ENCODE measurements around the gene VPS35L.
A peak's percentile ranks its signal among the peaks of the same experiment; 100 is the strongest.

VPS35L gene

DNA sequence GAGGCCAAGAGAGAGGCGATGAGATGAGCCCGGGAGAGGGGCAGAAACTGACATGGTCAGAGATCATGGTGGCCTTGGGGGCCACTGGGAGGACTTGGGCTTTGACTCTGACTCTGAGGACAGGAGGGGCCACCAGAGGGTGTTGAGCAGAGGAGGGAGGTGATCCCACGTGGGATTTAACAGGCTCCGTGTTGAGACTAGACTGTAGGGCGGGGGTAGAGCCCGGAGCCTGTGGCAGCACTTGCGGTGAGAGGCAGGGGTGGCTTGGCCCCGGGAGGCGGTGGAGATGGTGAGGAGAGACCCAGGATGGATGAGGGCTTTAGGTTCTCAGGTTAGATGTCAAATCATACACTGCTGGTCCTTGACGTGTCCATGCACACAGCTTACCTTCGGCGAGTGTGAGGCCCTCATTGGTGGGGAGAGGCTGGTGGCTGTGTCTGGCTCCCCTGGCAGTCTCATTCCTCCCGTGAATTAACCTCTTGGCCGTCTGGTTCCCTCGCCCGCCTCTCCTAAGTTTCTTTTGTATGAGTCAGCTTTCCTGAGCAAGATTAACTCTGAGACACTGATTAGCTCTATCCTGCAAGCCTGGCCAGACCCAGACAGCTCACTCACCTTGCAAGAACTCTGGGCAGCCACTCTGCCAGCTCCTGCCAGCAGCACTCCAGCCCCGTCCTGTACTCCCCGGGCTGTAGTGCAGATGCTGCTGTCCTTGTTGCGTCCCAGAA lies 39.7 kb downstream of the VPS35L start:
- no peak for DNase-seq

DNA sequence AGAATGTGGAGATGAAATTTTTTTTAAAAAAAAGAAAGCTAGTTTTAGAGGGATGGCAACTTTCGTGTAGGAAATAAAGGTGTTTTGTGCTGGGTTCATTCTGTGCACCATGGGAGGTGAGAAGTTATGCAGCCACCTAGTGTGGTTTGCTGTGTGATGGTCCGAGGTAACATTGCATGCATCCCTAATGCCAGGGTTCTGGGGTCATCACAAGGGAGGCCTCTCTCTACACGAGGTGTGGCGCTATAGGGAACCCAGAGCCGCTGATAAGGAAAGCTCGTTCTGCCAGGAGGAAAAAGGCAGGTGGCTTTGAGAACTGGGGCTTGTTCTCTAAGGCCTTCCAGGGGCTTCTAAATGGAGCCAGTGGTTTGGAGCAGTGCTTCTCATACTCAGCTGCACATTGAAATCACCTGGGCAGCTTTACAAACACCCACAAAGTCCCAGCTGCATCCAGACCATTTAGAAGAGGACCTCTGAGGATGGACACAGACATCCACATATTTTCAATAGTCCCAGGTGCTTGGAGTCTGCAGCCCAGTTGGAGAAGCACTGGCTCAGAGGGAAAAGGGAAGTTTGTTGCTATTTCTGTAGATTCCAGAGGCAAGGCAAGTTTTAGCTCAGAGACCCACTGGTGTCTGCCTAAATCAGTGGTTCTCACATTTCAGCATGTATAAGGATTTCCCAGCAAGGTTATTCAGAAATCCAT lies 43.5 kb downstream of the VPS35L start:
- DNase-seq: no peak

DNA sequence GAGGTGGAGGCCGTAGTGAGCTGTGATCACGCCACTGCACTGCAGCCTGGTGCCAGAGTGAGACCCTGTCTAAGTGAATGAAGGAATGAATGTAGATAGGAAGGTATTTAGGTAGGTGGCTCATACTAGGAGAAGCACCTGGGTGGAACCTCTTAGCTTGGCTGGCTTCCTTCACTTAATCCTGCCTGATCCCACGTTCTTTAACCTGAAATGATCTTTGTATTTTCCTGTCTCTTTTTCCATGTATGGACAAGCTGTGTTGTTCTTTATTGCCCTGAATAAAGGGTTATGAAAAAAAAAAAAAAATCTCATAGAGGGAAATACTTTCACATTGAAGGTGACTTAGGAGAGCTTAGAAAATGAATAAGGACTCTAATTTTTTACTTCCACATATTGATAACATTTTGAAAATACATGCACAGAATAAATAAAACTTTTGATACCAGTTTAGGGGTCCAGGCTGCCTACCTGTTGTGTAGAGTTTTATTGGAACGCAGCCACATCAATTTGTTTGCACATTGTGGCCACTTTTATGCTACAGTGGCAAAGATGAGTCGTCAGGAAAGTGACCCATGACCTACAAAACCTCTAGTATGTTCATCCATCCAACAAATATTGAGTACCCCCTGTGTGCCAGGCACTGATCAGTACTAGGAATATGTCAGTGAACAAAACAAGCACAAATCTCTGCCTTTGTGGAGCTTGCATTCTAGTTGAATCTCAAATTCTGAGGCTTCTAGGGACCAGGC lies 44.6 kb downstream of the VPS35L start:
- no peak for DNase-seq

DNA sequence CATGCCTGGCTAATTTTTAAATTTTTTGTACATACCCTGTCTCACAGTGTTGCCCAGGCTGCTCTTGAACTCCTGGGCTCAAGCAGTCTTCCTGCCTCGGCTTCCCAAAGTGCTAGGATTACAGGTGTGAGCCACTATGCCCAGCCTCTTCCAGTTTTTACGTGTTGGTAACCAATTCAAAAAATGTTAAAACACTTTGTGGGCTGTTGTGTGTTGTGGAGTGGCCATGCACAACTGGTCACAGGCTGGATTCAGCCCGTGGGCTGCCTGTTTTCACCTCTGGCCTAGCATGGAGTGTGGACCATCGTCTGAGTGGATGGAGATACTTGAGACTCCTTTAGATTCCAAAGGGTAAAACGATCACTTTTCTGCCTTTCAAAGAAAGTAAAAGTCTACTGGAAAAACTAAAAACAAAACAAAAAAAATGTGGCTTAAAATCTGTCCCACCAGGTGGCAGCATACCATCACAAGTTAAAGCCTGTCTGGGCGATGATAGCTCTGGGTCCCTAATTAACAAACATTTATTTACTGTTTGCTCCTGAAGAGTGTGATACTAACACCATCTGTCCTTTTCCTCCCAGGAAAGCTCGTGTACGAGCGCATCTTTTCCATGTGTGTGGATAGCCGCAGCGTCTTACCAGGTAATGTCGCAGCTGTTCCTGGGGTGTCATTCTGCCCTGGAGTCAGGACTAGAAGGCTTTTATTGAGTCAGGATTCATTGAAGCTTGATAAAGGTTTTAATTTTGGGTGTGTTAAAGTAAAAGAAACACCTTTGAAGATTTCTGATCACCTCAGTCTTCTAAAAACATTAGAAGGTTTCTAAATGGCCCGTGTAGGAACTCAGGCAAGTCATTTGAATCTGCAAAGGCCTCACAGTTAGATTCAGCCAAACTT lies 45.8 kb downstream of the VPS35L start:
- peak; percentile 22 for DNase-seq

DNA sequence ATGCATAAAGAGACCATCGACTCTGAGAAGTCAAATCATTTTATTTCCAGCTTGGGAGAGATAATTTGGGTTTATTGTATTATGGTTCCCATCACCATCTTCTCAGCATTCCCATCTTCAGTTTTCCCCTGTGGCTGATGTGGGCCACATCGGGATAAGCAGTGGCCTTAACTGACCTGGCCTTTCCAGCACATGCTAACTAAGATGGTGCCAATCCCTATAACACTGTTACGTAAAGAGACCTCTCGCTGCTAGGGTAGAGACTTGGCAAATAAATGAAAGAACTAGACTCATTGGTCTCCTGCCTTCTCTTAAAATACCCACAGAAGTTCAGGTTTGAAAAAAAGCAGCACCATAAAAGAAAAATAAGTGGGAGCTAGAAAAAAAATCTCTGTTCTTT lies 49.4 kb downstream of the VPS35L start:
- DNase-seq: no peak

GRCh38 chr16:19605701-19606100 lies 50.2 kb downstream of the VPS35L start:
- DNase-seq: no peak

- DNase-seq: no peak
These were observed 52.2 kb downstream of the VPS35L start for GRCh38 chr16:19607616-19608280.

- DNase-seq: no peak
These were observed 53.9 kb downstream of the VPS35L start for GRCh38 chr16:19609359-19609758.

- DNase-seq: no peak
These were observed 54.7 kb downstream of the VPS35L start for GRCh38 chr16:19610200-19610599.

- no peak for DNase-seq
These were observed 58.3 kb downstream of the VPS35L start for GRCh38 chr16:19613834-19614233.

DNA sequence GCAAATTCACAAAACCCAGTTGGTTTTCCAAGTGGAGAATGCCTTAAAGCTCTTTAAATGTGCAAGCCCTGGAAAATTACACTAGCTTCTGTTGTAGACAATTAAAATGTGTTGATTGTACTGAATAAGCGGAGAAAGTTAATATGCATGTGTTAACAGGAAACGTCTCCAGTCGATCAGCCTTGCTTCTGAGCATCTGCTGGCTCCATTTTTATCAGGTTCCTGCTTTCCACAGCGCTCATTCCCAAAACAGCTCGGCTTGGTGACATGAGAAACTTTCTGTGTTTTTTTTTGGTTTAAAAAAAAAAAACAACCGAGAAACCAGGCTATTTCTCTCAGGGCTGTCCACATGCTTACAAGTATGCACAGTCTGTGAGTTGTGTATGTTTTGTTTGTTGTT lies 60.7 kb downstream of the VPS35L start:
- DNase-seq: no peak

DNA sequence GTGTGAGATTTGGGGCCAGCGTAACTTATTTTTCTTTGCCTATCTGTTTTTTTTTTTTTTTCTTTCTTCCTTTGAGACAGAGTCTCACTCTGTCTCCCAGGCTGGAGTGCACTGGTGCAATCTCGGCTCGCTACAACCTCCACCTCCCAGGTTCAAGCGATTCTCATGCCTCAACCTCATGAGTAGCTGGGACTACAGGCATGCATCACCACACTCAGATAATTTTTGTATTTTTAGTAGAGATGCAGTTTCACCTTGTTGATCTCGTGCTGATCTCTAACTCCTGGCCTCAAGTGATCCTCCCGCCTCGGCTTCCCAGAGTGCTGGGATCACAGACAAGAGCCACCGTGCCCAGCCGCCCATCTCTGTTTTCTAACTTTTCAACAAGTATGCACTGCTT lies 63.4 kb downstream of the VPS35L start:
- no peak for DNase-seq

GRCh38 chr16:19621445-19621844 lies 65.9 kb downstream of the VPS35L start:
- no peak for DNase-seq

DNA sequence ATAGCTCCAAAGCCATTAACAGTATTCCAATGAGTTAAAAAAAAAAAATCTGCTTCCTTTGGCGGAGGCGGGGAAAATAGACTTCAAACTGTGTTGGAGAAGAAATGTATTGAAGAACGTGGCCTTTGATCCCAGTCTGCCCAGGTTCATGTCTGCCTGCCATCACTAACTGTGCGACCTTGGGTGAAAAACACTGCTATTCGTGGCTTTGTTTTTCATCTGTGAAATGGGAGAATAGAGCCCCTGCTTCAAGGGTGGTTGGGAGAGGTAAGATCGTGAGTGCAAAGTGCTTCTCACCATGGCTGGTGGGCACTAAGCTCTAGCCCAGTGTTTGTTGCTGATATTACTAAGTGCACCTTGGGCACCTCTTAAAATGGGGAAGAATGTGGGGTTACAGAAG lies 69.5 kb downstream of the VPS35L start:
- no peak for DNase-seq

- no peak for DNase-seq
These were observed 81.1 kb downstream of the VPS35L start for GRCh38 chr16:19636436-19637267.

GRCh38 chr16:19639986-19640421 lies 84.5 kb downstream of the VPS35L start:
- no peak for DNase-seq

DNA sequence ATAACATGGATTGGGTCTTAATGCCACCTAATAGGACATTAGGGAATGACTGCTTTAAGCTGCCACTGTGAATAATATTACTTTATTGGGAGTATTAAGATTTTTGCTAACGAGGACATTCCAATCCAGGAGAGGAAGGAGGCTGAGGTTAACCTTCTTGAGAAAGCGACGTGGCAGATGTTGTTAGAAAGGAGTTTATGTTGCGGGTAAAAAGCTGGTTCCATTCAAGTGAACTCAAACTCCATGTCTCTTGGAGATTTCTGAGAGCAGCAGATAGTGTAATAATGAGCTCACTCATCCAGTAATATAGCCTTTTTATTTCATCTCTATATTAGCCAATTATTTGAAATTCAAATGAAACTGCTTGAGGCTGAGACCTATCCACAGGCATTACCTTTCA lies 87.0 kb downstream of the VPS35L start:
- DNase-seq: no peak

DNA sequence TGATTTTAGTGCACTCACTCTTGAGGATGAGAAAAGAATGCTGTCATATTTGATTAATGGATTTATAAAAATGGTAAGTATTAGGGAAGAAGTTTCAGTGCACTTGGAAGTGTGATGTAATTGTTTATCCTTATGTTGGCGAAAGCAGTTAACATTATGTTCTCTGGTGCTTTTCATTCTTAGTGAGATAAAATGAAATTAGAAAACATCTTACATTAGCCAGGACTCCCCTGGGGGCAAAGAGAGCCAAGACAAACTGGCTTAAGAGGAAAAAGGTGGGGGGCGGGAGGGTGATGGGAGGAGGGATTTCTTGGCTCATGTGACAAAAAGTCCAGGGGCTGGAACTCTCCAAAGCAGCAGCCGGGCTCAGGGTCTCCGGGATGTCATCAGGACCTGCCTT lies 89.4 kb downstream of the VPS35L start:
- no peak for DNase-seq

DNA sequence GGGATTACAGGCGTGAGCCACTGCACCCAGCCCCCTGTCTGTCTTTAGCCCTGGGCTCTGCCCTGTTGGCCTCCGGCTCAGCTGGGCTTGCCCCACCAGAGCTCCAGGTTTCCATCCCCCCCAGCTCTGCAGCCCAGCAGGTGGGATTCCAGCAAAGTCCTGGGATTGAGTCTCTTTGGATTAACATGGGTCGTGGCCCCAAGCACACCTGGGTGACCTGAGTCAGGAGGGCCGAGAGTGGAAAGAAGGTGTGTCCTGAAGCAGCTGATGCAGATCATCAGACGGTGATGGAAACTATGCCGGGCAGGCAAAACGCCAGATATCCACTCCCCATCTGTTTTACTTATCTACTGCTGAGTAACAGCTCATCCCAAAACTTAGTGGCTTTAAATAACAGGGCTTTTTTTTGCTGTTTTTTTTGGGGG lies 90.1 kb downstream of the VPS35L start:
- DNase-seq: no peak

- no peak for DNase-seq
These were observed 94.5 kb downstream of the VPS35L start for GRCh38 chr16:19649980-19650379.

DNA sequence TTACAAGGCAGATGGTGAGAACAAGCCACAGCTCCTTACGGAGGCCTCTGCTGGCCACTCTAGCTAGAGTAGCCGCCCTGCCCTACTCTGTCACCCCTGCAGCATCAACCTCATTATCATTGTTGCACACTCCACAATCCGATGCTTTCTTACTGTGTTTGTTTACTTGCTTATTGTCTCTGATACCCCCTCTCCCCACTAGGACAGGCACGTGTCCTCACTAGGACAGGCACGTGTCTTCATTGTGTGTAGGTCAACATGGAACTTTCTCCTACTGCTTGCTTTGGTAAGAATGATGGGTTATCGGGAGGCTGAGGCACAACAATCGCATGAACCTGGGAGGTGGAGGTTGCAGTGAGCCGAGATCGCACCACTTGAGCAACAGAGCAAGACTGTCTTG lies 98.6 kb downstream of the VPS35L start:
- DNase-seq: no peak
